A673 (cell line): ENCODE measurements around the gene SLC6A18. TPM values are rescaled to one million over a fixed set of nuclear protein-coding genes. Genes with fewer than 3 reads are reported as not detected.

Source experiments
- BruUV-seq: library from RNA; stranded (reverse); fragments of 400-500 nt; replicated peaks from 2 replicates; lab custom pipeline; 2021; lab: Mats Ljungman, UMichigan
- CTCF ChIA-PET: fragments of 300-600 bp; sonication (Branson Sonifier 250); formaldehyde crosslinking; loops from one replicate; lab custom pipeline; 2022; ENCODE audit warnings: antibody characterized with exemption; lab: Charles Lee
- POLR2A ChIA-PET: fragments of 300-600 bp; sonication (Branson Sonifier 250); formaldehyde crosslinking; loops from one replicate; lab custom pipeline; 2022; ENCODE audit warnings: antibody characterized with exemption; ENCODE audit not compliant: low non-redundant PET; lab: Charles Lee
- DNase-seq: peaks from one replicate; pipeline ENCODE4 v3.0.0-alpha.2; 2015; ENCODE audit warnings: low spot score
- H3K27ac ChIP-seq: fragments of 200-600 bp; sonication (generic); 2 replicates; pipeline ENCODE4 v1.5.1; 2016; ENCODE audit warnings: mixed run types, low read depth, mild to moderate bottlenecking, mixed read lengths, antibody characterized with exemption, low read length; ENCODE audit not compliant: poor library complexity, severe bottlenecking
- H3K27me3 ChIP-seq: fragments of 200-600 bp; sonication (generic); replicated peaks from 2 replicates; pipeline ENCODE4 v1.6.1; 2017; ENCODE audit warnings: mixed run types, low read depth, mild to moderate bottlenecking, mixed read lengths, antibody characterized with exemption, low read length; ENCODE audit not compliant: insufficient read depth, poor library complexity
- H3K36me3 ChIP-seq: fragments of 200-600 bp; sonication (generic); 2 replicates; pipeline ENCODE4 v1.6.1; 2016; ENCODE audit warnings: mixed run types, mild to moderate bottlenecking, mixed read lengths, antibody characterized with exemption, low read length; ENCODE audit not compliant: insufficient read depth, poor library complexity, severe bottlenecking
- H3K4me1 ChIP-seq: fragments of 200-600 bp; sonication (generic); 2 replicates; pipeline ENCODE4 v1.6.1; 2017; ENCODE audit warnings: mixed run types, mild to moderate bottlenecking, mixed read lengths, antibody characterized with exemption, low read length; ENCODE audit not compliant: insufficient read depth, poor library complexity, severe bottlenecking
- H3K4me3 ChIP-seq: fragments of 200-600 bp; sonication (generic); 2 replicates; pipeline ENCODE4 v1.5.1; 2016; ENCODE audit warnings: low read depth, mixed run types, mild to moderate bottlenecking, mixed read lengths, low read length; ENCODE audit not compliant: poor library complexity, severe bottlenecking
- H3K9me3 ChIP-seq: fragments of 200-600 bp; sonication (generic); 2 replicates; pipeline ENCODE4 v1.6.1; 2016; ENCODE audit warnings: mixed run types, low read depth, mild to moderate bottlenecking, mixed read lengths, antibody characterized with exemption, low read length; ENCODE audit not compliant: poor library complexity, severe bottlenecking
- CTCF ChIP-seq: fragments of 300-800, 200-600 bp; sonication (generic); conservative IDR thresholded peaks from 2 replicates; pipeline ENCODE4 v1.5.1; 2017; ENCODE audit warnings: low read depth, mild to moderate bottlenecking, antibody characterized with exemption, low read length, moderate library complexity, mixed read lengths
- EZH2 ChIP-seq: fragments of 200-600 bp; sonication (generic); IDR thresholded peaks from 2 replicates; pipeline ENCODE4 v1.6.1; 2017; ENCODE audit warnings: borderline replicate concordance, low read depth, mild to moderate bottlenecking, mixed read lengths, antibody characterized with exemption, low read length; ENCODE audit not compliant: poor library complexity, severe bottlenecking
- intact Hi-C: fragments of 100-400 bp; cut with micrococcal nuclease; formaldehyde crosslinking; loops from one replicate; pipeline ENCODE4 v1.10.0; 2022; ENCODE audit not compliant: unreplicated experiment
- total RNA-seq: library from RNA; stranded (reverse); gene quantifications from 2 replicates; pipeline ENCODE4 v1.2.3, GENCODE V29; 2021

The SLC6A18 gene
- total RNA-seq, 1 experiment from 2014 or later, result not detected

GRCh38 chr5:1184163-1184470 lies 41.1 kb upstream of the SLC6A18 start:
- TF ChIP-seq EZH2 (no peak), CTCF (no peak)
- no peaks in the 10 kb centered on the region for H3K9me3 ChIP-seq
- no peaks in the 10 kb centered on the region for H3K4me1 ChIP-seq
- CTCF ChIA-PET, result no interaction called here
- DNase-seq, result no peak
- peaks cover 11% of the 10 kb centered on the region for H3K27me3 ChIP-seq
- intact Hi-C loops, result no loop called here
- no peak overlapping the region for H3K4me3 ChIP-seq
- POLR2A ChIA-PET, result no interaction called here
- no peak overlapping the region for H3K27ac ChIP-seq
- H3K36me3 ChIP-seq, result no peaks in the 10 kb centered on the region
- no TSS peak for BruUV-seq

GRCh38 chr5:1184481-1184880 lies 40.7 kb upstream of the SLC6A18 start:
- DNase-seq, result no peak
- intact Hi-C loops, result no loop called here
- no peak overlapping the region for H3K27ac ChIP-seq
- ChIA-PET CTCF (no interaction called here), POLR2A (no interaction called here)
- no TSS peak for BruUV-seq
- no peaks in the 10 kb centered on the region for H3K9me3 ChIP-seq
- TF ChIP-seq EZH2 (no peak), CTCF (no peak)
- H3K4me1 ChIP-seq, result no peaks in the 10 kb centered on the region
- no peak overlapping the region for H3K4me3 ChIP-seq
- no peaks in the 10 kb centered on the region for H3K36me3 ChIP-seq
- peaks cover 15% of the 10 kb centered on the region for H3K27me3 ChIP-seq

GRCh38 chr5:1185038-1185627 lies 40.0 kb upstream of the SLC6A18 start:
- POLR2A ChIA-PET, result no interaction called here

More at GRCh38 chr5:1185038-1185627, 40.0 kb upstream of the SLC6A18 start:
- Histone ChIP-seq H3K4me3 (no peak overlapping the region), H3K27ac (no peak overlapping the region), H3K36me3 (no peaks in the 10 kb centered on the region), H3K4me1 (no peaks in the 10 kb centered on the region), H3K27me3 (peaks cover 20% of the 10 kb centered on the region), H3K9me3 (no peaks in the 10 kb centered on the region)
- CTCF ChIA-PET, result no interaction called here
- intact Hi-C loops, result no loop called here
- no TSS peak for BruUV-seq
- DNase-seq, result no peak
- TF ChIP-seq CTCF (no peak), EZH2 (no peak)
